ENCODE results near the gene PML. TPM values are rescaled to one million over a fixed set of nuclear protein-coding genes. Genes with fewer than 3 reads are reported as not detected.

PML gene
- total RNA-seq, 1 experiment from 2014 or later: 67.2 TPM

DNA sequence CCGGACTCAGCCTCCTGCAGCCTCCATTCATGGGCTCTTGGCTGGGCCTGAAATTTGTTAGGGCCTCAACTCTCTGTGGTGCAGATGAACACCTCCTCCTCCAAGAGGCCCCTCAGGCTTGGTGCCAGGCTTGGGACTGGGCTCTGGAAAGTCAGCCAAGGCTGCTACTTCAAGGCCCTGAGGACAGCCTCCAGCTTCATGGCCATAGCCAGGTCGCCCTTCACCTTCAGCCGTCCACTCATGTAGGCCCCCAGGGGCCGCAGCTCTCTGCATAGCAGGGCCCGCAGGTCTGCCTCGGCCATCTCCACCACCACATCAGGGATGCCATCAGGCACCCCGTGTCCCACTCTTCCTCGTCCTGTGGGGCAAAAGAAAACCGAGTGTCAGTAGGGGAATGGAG is 10.7 kb upstream of the PML start:
- Histone ChIP-seq H3K9me2 (ENCODE audit: insufficient read depth) (no peaks in the 10 kb centered on the region; the same call in 1 of the 2 replicates), H3K79me2 (ENCODE audit: low read depth) (no peaks in the 10 kb centered on the region), H3K4me2 (peak overlapping the region; percentile 68; the same call in 1 of the 2 replicates), H2AFZ (no peak overlapping the region), H3K4me3 (no peak overlapping the region), H3K27me3 (ENCODE audit: insufficient read depth, low read depth) (no peaks in the 10 kb centered on the region), H3K27ac (0 out of 2 replicates have a peak overlapping the region, but pooled peaks have one; percentile 24), H3F3A (ENCODE audit: insufficient read depth, low read depth) (peaks cover 19% of the 10 kb centered on the region), H3K4me1 (replicated peaks; ENCODE audit: insufficient read depth) (peaks cover 49% of the 10 kb centered on the region), H3K36me3 (ENCODE audit: low read depth) (no peaks in the 10 kb centered on the region), H3K9me3 (ENCODE audit: insufficient read depth, low read depth) (no peaks in the 10 kb centered on the region), H4K20me1 (ENCODE audit: insufficient read depth) (no peaks in the 10 kb centered on the region)
- ChIA-PET CTCF (interaction anchor here (0.6 to 2.8 kb wide), 4 partner anchors 11 to 838 kb away, joined by 3 to 11 read pairs (median 3); no protein-coding TSS in a partner anchor), POLR2A (ENCODE audit: unreplicated experiment) (interaction anchor here (0.6 to 1.4 kb wide), 2 partner anchors 11 to 56 kb away, joined by 3 to 6 read pairs; partner anchors contain the start of gene PML)
- no peak for DNase-seq
- no TSS peak for BruUV-seq (replicated peaks)
- intact Hi-C loops (cut with micrococcal nuclease; ENCODE audit: unreplicated experiment): loop anchor here (5.0 to 10.0 kb wide), 2 partner anchors 69 to 221 kb away; partner anchors contain the start of gene STRA6
- TF ChIP-seq EZH2 (IDR thresholded peaks at IDR 0.05; ENCODE audit: low read depth): no peak
- no peak for TF ChIP-seq CTCF (conservative IDR thresholded peaks at IDR 0.05)

GRCh38 chr15:73984208-73984979 is 10.1 kb upstream of the PML start:
- Histone ChIP-seq H3K9me3 (ENCODE audit: insufficient read depth, low read depth) (no peaks in the 10 kb centered on the region), H4K20me1 (ENCODE audit: insufficient read depth) (no peaks in the 10 kb centered on the region), H3K27ac (no peak overlapping the region), H3K9me2 (ENCODE audit: insufficient read depth) (no peaks in the 10 kb centered on the region; the same call in 1 of the 2 replicates), H3K4me3 (no peak overlapping the region), H3K79me2 (ENCODE audit: low read depth) (no peaks in the 10 kb centered on the region), H3K4me1 (replicated peaks; ENCODE audit: insufficient read depth) (peaks cover 55% of the 10 kb centered on the region), H3K4me2 (no peak overlapping the region), H2AFZ (no peak overlapping the region), H3K27me3 (ENCODE audit: insufficient read depth, low read depth) (no peaks in the 10 kb centered on the region), H3K36me3 (ENCODE audit: low read depth) (no peaks in the 10 kb centered on the region), H3F3A (ENCODE audit: insufficient read depth, low read depth) (peaks cover 24% of the 10 kb centered on the region)
- ChIA-PET CTCF (interaction anchor here (0.7 kb wide), 1 partner anchor 838 kb away, joined by 3 read pairs; no protein-coding TSS in a partner anchor), POLR2A (ENCODE audit: unreplicated experiment) (no interaction called here)
- DNase-seq: no peak
- intact Hi-C loops (cut with micrococcal nuclease; ENCODE audit: unreplicated experiment): loop anchor here (5.0 to 10.0 kb wide), 2 partner anchors 68 to 220 kb away; partner anchors contain the start of gene STRA6
- BruUV-seq (replicated peaks): no TSS peak
- TF ChIP-seq CTCF (conservative IDR thresholded peaks at IDR 0.05): no peak
- TF ChIP-seq EZH2 (IDR thresholded peaks at IDR 0.05; ENCODE audit: low read depth): no peak

GRCh38 chr15:73985101-73985873 is 9.2 kb upstream of the PML start:
- H3K9me3 ChIP-seq (ENCODE audit: insufficient read depth, low read depth): no peaks in the 10 kb centered on the region
- no peaks in the 10 kb centered on the region for H3K79me2 ChIP-seq (ENCODE audit: low read depth)
- no peaks in the 10 kb centered on the region for H4K20me1 ChIP-seq (ENCODE audit: insufficient read depth)
- H3K27ac ChIP-seq: no peak overlapping the region
- H3K36me3 ChIP-seq (ENCODE audit: low read depth): no peaks in the 10 kb centered on the region
- ChIA-PET CTCF (interaction anchor here (0.5 kb wide), 1 partner anchor 57 kb away, joined by 3 read pairs; no protein-coding TSS in a partner anchor), POLR2A (ENCODE audit: unreplicated experiment) (no interaction called here)
- H3K4me2 ChIP-seq: no peak overlapping the region
- peaks cover 28% of the 10 kb centered on the region for H3F3A ChIP-seq (ENCODE audit: insufficient read depth, low read depth)
- no peak for TF ChIP-seq EZH2 (IDR thresholded peaks at IDR 0.05; ENCODE audit: low read depth)
- TF ChIP-seq CTCF (conservative IDR thresholded peaks at IDR 0.05): no peak
- H3K27me3 ChIP-seq (ENCODE audit: insufficient read depth, low read depth): no peaks in the 10 kb centered on the region
- no peaks in the 10 kb centered on the region; the same call in 1 of the 2 replicates for H3K9me2 ChIP-seq (ENCODE audit: insufficient read depth)
- intact Hi-C loops (cut with micrococcal nuclease; ENCODE audit: unreplicated experiment): loop anchor here (10.0 kb wide), 1 partner anchor 220 kb away; the partner anchor contains the start of gene STRA6
- peaks cover 64% of the 10 kb centered on the region for H3K4me1 ChIP-seq (replicated peaks; ENCODE audit: insufficient read depth)
- no TSS peak for BruUV-seq (replicated peaks)
- peak in 1 of 2 experiments; percentile 45 for DNase-seq
- no peak overlapping the region for H2AFZ ChIP-seq
- H3K4me3 ChIP-seq: no peak overlapping the region

Measured in PC-9 (cell line).